ENCODE measurements around the gene ITK.

DNA sequence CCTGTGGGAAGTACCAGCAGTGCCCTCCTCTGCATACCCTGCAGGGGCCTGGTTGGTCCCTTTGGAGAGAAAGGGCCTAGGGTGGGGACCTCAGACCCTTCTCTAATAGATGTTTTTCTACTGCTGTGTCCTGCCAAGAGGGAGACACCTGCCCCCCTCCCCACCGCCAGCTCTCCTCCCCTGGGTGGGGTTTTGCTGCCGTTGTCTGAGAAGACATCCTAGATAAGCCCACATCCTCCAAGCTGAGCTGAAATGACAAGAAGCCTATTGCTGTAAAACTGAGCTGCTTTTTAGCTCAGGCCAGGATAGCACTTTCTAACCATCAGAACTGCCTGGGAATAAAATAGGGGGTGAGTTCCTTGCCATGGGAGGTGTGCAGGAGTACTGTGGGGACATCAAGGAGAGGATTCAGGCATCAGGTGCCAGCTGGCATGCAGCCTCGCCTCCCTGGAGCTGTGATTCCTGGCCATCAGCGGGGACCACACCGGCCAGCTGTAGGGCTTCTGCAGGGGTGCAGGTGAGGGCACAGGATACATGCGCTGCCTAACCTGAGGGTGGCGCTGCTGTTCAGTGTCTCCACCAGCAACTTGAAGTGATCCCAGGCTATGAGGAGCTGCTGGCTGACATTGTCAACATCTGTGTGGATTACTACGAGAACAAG is 123.2 kb downstream of the ITK start:
- TF ChIP-seq CEBPB (IDR thresholded peaks at IDR 0.05): no peak
- no peak for TF ChIP-seq JUN (IDR thresholded peaks at IDR 0.05)
- TF ChIP-seq, protein P1, sequence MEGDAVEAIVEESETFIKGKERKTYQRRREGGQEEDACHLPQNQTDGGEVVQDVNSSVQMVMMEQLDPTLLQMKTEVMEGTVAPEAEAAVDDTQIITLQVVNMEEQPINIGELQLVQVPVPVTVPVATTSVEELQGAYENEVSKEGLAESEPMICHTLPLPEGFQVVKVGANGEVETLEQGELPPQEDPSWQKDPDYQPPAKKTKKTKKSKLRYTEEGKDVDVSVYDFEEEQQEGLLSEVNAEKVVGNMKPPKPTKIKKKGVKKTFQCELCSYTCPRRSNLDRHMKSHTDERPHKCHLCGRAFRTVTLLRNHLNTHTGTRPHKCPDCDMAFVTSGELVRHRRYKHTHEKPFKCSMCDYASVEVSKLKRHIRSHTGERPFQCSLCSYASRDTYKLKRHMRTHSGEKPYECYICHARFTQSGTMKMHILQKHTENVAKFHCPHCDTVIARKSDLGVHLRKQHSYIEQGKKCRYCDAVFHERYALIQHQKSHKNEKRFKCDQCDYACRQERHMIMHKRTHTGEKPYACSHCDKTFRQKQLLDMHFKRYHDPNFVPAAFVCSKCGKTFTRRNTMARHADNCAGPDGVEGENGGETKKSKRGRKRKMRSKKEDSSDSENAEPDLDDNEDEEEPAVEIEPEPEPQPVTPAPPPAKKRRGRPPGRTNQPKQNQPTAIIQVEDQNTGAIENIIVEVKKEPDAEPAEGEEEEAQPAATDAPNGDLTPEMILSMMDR (IDR thresholded peaks at IDR 0.05): no peak

Measured in A549 (cell line).